Tibial artery (tissue), 4 donors: Measurements from ENCODE around the gene GTF2H2C.
A peak's percentile ranks its signal among the peaks of the same experiment; 100 is the strongest.
"Not testable (repeated sequence)": the region's sequence is repeated elsewhere in the genome, so short reads cannot be mapped to it uniquely, and the experiment has no call there.

Experiments used
- DNase-seq, 2 donors: peaks; one replicate each; pipeline ENCODE4 v3.0.0-alpha.2; 2019
- H3K27ac ChIP-seq, 2 donors: fragments of 200-600 bp; sonication (generic) in 1 of 2; 1 replicate in 1 of 2; 2 replicates in 1 of 2; pipeline ENCODE4 v1.5.1; 2018 to 2019; ENCODE audit warnings: mild to moderate bottlenecking in 1 of 2
- H3K27me3 ChIP-seq, 2 donors: fragments of 200-600 bp; sonication (generic) in 1 of 2; one replicate each; pipeline versions ENCODE4 v1.5.1 to v1.6.0; 2016 to 2019
- H3K36me3 ChIP-seq, 3 donors: fragments of 200-600 bp; sonication (generic) in 2 of 3; one replicate each; pipeline ENCODE4 v1.5.1; 2016 to 2019; ENCODE audit warnings: mild to moderate bottlenecking in 2 of 3
- H3K4me1 ChIP-seq, 4 donors: fragments of 200-600 bp; sonication (generic) in 2 of 4; 1 replicate in 3 of 4; 2 replicates in 1 of 4; pipeline ENCODE4 v1.5.1; 2016 to 2019
- H3K4me3 ChIP-seq, 2 donors: fragments of 200-600 bp; sonication (generic) in 1 of 2; 1 replicate in 1 of 2; 2 replicates in 1 of 2; pipeline ENCODE4 v1.5.1; 2018 to 2019; ENCODE audit warnings: mild to moderate bottlenecking in 2 of 2
- H3K9me3 ChIP-seq, 3 donors: fragments of 200-600 bp; sonication (generic) in 1 of 3; one replicate each; pipeline ENCODE4 v1.5.1; 2016 to 2019
- intact Hi-C: fragments of 100-400 bp; cut with DNase I; formaldehyde crosslinking; loops from one replicate; pipeline ENCODE4 v1.15.0; 2023; ENCODE audit warnings: low total_unique reads
- TF ChIP-seq, protein P1 (sequence below), 2 experiments: fragments of 200-600 bp in 1 of 2; fragments of 450-650 bp in 1 of 2; IDR thresholded peaks; one replicate each; pipeline ENCODE4 v1.5.1; 2017 to 2019; ENCODE audit warnings: antibody characterized with exemption in 2 of 2, mild to moderate bottlenecking in 1 of 2, moderate library complexity in 1 of 2

GTF2H2C gene

DNA sequence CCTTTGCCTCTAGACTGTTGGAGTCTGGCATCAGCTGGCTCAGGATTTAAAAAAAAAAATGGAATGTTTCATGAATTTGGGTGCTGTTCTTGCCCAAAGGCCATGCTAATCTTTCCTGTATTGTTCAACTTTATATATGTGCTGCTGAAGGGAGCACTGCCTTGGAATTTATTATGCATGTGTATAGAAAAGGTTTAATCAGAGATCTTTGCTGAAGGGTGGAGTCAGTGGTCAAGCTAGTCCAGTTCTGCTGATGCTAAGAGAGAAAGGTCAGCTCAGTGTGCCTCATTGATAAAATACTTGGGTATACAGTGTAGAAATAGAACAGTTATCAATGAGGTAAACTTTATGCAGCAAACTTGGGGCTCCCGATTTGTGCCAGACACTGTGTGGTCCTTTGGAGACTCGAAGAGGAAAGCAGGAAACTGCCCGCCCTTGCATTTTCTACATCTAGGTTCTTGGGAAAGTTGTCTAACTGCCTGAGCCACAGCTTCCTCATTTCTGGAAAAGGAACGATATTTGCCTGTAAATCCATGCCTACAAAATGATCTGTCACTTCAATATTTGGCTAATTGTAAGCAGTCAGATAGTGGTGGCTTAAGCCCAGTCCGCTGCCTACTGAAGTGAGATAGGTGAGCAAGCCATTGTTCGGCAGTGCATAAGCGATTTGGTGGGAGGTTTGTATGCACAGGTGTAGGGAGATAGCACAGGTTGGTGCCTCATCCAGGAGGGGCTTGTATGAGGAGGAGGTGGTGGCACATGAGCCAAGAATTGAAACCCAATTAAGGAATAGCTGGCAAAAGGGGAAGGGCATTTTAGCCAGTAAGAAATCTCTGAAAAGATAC is 29.2 kb upstream of the GTF2H2C start:
- TF ChIP-seq, protein P1, sequence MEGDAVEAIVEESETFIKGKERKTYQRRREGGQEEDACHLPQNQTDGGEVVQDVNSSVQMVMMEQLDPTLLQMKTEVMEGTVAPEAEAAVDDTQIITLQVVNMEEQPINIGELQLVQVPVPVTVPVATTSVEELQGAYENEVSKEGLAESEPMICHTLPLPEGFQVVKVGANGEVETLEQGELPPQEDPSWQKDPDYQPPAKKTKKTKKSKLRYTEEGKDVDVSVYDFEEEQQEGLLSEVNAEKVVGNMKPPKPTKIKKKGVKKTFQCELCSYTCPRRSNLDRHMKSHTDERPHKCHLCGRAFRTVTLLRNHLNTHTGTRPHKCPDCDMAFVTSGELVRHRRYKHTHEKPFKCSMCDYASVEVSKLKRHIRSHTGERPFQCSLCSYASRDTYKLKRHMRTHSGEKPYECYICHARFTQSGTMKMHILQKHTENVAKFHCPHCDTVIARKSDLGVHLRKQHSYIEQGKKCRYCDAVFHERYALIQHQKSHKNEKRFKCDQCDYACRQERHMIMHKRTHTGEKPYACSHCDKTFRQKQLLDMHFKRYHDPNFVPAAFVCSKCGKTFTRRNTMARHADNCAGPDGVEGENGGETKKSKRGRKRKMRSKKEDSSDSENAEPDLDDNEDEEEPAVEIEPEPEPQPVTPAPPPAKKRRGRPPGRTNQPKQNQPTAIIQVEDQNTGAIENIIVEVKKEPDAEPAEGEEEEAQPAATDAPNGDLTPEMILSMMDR (IDR thresholded peaks at IDR 0.05) = no peak
- no peak overlapping the region for H3K27ac ChIP-seq
- no peaks in the 10 kb centered on the region for H3K4me1 ChIP-seq
- no peak for DNase-seq
- no peaks in the 10 kb centered on the region for H3K9me3 ChIP-seq
- intact Hi-C loops = no loop called here
- no peak overlapping the region for H3K4me3 ChIP-seq
- H3K27me3 ChIP-seq = no peaks in the 10 kb centered on the region
- H3K36me3 ChIP-seq = no peaks in the 10 kb centered on the region

GRCh38 chr5:69531406-69531801 is 28.6 kb upstream of the GTF2H2C start:
- H3K27ac ChIP-seq = no peak overlapping the region
- DNase-seq = no peak
- H3K9me3 ChIP-seq = no peaks in the 10 kb centered on the region
- H3K36me3 ChIP-seq = no peaks in the 10 kb centered on the region
- intact Hi-C loops = no loop called here
- TF ChIP-seq, protein P1 (IDR thresholded peaks at IDR 0.05) = no peak
- H3K27me3 ChIP-seq = no peaks in the 10 kb centered on the region
- H3K4me3 ChIP-seq = no peak overlapping the region
- no peaks in the 10 kb centered on the region for H3K4me1 ChIP-seq

GRCh38 chr5:69537911-69538310 is 22.1 kb upstream of the GTF2H2C start:
- intact Hi-C loops, H3K27me3 ChIP-seq, H3K4me1 ChIP-seq, DNase-seq, H3K4me3 ChIP-seq, H3K27ac ChIP-seq, H3K9me3 ChIP-seq, H3K36me3 ChIP-seq: not testable (repeated sequence)

GRCh38 chr5:69538735-69539134 is 21.3 kb upstream of the GTF2H2C start:
- H3K27ac ChIP-seq, DNase-seq, intact Hi-C loops, H3K9me3 ChIP-seq, H3K36me3 ChIP-seq, H3K4me3 ChIP-seq, H3K27me3 ChIP-seq, H3K4me1 ChIP-seq: not testable (repeated sequence)

DNA sequence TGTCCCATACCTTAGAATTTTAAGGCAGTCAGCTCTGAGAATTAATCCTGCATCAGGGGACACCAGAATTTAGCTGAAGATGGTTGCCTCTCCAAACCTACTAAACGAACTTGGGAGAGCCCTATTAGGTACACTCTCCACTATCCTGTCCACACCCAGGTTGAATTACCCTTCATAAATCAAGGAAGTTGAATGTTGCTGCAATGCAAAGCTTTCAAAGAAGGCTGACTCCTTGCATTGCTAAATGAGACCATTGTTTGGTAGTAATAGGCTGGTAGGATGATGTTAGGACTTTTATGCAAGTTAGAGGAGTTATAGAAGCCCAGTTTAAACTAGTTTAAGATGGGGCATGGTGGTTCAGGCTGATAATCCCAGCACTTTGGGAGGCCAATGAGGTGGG is 18.6 kb upstream of the GTF2H2C start:
- H3K27me3 ChIP-seq, H3K4me3 ChIP-seq, H3K36me3 ChIP-seq, H3K4me1 ChIP-seq, H3K9me3 ChIP-seq, H3K27ac ChIP-seq, DNase-seq, intact Hi-C loops: not testable (repeated sequence)

DNA sequence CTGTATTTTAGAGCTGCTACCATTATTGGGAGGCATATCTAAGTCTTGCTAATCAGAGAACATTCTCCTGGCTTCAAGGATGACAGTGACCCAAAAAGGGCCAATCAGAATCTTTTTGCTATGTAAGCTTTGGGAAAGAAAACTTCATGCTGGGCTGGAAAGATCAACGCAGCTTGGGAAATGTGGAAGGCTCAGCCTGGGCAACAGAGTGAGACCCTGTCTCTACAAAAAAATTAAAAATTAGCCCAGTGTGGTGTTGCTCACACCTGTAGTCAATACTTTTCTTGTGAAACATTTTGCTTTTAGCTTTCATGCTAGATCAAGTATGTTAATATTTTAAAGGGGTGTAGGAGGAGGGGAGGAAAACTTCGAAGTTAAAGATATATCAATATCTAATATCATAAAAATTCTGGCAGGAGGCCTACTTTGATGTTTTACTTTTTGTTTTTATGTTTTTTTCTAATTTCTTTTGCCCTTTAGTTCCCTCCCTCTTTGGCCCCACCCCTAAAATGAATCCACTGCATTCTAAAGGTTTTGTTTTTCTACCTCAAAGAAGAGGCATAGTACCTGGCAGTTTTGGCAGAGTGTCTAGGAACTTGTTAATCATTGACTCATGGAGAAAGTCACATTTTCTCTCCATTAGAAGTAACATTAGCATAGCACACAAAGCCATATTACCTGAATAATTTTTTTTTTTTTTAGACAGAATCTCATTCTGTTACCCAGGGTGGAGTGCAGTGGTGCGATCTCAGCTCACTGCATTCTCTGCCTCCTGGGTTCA is 17.0 kb upstream of the GTF2H2C start:
- H3K27me3 ChIP-seq, DNase-seq, intact Hi-C loops, H3K9me3 ChIP-seq, H3K4me3 ChIP-seq, H3K27ac ChIP-seq, H3K36me3 ChIP-seq, H3K4me1 ChIP-seq: not testable (repeated sequence)

- intact Hi-C loops, H3K4me3 ChIP-seq: not testable (repeated sequence)
These were observed 15.4 kb upstream of the GTF2H2C start for GRCh38 chr5:69544602-69545001.

DNA sequence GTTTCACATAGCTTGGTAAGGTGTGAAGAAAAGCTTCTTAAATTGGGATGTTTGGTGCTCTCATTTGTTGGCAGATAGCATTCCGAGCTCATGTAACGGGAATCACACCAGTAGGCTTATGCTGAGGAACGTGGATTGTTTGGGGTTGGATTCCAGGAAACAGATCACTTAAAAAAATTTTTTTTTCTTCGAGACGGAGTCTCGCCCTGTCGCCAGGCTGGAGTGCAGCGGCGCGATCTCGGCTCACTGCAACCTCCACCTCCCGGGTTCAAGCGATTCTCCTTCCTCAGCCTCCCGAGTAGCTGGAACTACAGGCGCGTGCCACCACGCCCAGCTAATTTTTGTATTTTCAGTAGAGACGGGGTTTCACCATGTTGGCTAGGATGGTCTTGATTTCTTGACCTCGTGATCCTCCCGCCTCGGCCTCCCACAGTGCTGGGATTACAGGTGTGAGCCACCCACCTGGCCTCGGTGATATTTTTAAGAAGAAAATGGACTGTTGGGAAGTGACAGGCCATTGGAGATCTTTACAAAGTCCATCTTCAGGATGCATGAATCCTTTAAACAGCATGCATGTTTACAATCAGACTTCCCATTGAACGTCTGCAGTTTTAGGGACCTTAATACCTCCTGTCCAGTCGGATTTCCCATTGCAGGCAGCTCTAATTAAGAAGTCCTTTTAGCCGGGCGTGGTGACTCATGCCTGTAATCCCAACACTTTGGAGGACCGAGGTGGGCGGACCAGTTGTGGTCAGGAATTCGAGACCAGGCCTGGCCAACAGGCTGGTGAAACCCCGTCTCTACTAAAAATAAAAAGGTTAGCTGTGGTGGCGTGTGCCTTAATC is 818 bp downstream of the GTF2H2C start:
- DNase-seq, intact Hi-C loops, H3K4me1 ChIP-seq, H3K9me3 ChIP-seq, H3K36me3 ChIP-seq, H3K27me3 ChIP-seq, H3K27ac ChIP-seq: not testable (repeated sequence)
- H3K4me3 ChIP-seq = peak overlapping the region; percentile 43 to 54

More at GRCh38 chr5:69544602-69545001, 15.4 kb upstream of the GTF2H2C start:
- DNase-seq, H3K36me3 ChIP-seq, H3K9me3 ChIP-seq, H3K4me1 ChIP-seq, H3K27ac ChIP-seq, H3K27me3 ChIP-seq: not testable (repeated sequence)

DNA sequence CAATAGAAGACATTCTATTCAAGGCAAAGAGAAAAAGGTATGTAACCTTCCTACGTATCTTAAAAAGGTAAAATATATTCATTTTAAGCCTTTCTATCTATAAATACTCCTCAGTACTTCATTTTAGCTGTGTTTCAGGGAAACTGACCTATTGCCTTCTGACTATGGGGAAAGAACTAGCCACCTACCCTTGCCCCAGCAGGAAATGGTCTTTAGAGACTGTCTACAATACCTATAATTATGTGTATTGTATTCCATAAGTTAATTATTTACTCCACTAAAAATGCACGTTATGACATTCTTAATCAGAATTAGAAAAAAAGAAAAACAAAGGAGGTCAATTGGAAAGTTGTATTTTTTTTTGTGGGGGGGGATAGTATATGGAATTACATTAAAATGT is 6.2 kb downstream of the GTF2H2C start:
- H3K27me3 ChIP-seq, H3K9me3 ChIP-seq, H3K36me3 ChIP-seq, H3K4me3 ChIP-seq, H3K27ac ChIP-seq, H3K4me1 ChIP-seq, intact Hi-C loops, DNase-seq: not testable (repeated sequence)

DNA sequence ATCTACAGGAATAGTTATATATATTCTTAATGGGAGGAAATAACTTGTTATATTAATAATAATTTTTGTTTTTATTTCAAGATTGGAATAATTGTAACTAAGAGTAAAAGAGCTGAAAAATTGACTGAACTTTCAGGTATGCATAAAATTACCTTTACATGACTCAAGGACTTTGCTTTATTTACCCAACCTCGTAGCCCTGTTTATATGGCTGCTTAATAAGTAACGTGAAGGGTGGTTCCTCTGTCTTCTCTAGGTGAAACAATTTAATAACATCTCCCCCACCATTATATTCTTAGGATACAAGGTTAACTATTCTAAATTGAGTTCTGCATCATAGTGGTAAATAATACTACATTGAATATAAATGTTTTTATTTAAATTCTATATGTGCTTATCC is 8.1 kb downstream of the GTF2H2C start:
- H3K36me3 ChIP-seq, intact Hi-C loops, DNase-seq, H3K4me3 ChIP-seq, H3K27ac ChIP-seq, H3K9me3 ChIP-seq, H3K4me1 ChIP-seq, H3K27me3 ChIP-seq: not testable (repeated sequence)

DNA sequence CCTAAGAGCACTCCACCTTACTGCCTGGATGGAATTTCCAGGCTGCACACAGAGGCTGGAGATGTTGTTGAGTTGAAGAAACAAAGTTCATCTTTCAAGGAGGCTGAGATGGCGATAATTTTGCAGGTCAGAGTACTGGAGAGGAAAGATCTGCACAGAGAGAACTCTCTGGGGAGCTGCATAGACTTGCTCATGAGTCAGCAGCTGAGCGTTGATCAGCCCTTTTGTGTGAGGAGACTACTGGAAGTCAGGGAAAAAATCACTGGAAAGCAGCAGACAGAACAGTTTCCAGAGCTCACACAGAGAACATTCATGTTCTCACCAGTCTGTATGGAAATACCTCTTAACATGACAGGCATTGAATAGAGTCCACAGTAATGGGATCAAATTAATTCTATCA is 23.4 kb downstream of the GTF2H2C start:
- H3K4me3 ChIP-seq, DNase-seq, H3K27ac ChIP-seq, H3K4me1 ChIP-seq, H3K27me3 ChIP-seq, H3K9me3 ChIP-seq, H3K36me3 ChIP-seq, intact Hi-C loops: not testable (repeated sequence)
